GM21576 (cell line): Measurements from ENCODE around the gene SEMG2.

Source experiments
- ATAC-seq: cut with Tn5 transposase; IDR thresholded peaks from one replicate; pipeline ENCODE4 v1.9.1; 2021; ENCODE audit warnings: mild to moderate bottlenecking, moderate library complexity; ENCODE audit not compliant: unreplicated experiment

The SEMG2 gene

GRCh38 chr20:45229264-45230056 is 8.3 kb downstream of the SEMG2 start:
- no peak for ATAC-seq

GRCh38 chr20:45230631-45231030 is 9.5 kb downstream of the SEMG2 start:
- no peak for ATAC-seq

DNA sequence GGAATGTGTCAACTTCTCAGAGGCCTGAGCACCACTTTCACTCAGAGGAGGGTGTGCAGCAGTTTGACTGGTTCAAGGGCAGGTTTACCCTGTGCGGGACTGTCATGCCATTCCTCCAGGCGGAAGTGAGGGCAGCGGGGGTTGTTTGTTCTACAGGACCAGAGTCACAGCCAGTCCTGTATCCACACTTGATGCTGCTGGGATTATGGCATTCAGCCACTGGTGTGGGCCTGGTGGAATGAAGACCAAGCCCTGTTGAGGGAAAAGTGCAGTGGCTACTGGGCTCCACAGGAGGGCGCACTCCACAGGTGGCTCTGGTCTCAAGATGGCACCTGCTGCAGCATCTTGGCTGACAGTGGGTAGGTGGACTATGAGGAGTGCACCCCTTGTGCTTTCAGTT is 14.8 kb downstream of the SEMG2 start:
- ATAC-seq = no peak

- ATAC-seq = no peak
Measured at GRCh38 chr20:45238139-45238538, 17.0 kb downstream of the SEMG2 start.

DNA sequence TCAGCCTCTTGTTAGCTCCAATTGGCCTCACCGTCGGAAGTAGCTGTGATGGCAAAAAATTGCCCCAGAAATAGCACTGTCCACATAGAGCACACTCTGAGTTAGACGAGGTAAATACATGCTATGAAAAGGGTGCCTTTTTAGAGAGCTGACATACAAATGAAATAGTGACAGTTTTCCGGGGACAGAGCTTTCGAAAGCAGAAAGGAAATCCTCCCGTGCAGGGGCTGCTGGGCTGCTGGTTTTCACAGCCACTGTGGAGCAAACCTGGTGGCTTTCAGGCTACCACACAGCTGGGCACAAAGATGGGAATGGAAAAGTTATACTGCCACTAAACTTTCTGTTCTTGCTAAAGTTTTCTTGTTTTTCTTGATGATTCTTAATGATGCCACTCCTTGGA is 24.9 kb downstream of the SEMG2 start:
- ATAC-seq = no peak

DNA sequence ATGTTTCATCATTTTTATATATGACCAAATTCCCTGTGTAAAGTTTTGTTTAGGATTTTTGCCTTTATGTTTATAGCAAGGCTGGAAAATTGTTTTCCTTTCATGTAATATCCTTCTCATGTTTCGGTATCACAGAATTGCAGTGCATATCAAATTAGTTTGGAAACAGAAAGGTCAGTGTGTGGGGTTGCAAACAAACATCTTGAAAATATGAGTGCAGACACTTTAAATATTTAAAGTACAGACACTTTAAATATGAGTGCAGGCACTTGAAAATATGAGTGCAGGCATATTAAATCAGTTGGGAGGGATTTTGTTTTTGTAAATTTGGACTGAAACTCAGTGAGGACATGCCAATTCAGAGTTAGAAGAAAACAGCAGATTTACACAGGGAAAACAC is 26.7 kb downstream of the SEMG2 start:
- no peak for ATAC-seq

GRCh38 chr20:45248609-45249008 is 27.4 kb downstream of the SEMG2 start:
- no peak for ATAC-seq

- ATAC-seq = no peak
Measured at GRCh38 chr20:45251884-45252560, 30.8 kb downstream of the SEMG2 start.

DNA sequence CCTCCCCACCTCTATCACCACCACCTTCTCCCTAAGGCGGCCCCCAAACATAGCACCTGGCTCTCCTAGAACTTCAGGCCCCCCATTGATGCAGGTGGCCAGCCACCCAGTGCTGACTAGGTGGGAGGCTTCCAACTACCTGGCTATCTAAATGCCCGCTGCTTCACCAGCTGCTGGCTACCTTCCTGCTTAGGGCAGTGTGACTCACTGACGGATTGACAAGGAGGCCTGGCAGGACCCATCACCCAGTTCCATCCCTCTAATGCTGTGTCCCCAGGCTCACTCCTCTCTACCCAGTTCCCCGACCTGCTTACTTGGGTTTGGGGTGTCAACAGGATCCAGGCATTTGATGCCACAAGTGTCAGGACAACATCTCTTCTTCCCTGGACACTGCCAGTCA is 32.1 kb downstream of the SEMG2 start:
- ATAC-seq = no peak

DNA sequence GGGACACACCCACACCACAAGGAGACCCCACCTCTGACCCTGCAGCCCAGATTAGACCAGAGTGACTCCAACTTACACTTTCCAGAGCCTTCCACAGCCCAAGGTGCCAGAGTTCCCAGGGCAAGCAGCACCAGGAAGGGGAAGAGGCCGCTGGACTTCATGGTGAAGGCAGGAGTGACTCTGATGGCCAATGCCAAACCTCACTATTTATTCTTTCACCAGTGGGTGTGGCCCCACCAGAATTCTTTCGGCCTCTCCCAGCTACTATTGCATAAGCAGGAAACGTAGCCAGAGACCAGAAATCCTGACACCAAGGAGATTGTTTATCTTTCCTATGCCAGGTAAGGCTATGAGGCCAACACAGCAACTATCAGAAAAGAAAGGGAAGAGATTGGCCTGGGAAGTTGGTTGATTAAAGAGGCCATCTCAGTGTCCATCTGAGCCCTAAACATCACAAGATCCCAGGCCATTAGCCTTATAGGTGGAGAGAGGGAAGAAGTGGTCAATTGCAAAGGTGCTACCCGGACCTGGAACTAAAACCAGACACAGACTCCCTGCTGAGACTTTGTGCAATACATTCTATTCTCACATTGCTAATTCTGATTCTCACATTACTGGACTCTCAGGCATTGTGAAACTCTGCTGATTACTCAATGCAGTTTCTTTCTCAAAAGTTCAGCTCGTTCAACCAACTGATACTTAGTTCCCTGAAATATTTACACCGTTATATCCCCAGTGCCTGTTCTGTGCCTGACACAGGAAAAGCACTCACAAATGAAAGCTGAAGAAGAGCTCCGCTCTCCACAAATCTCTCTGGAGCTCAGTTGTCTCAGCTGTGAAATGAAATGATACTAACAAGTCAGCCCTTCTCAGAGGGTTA is 33.5 kb downstream of the SEMG2 start, which contains the start of gene SLPI:
Gene SLPI (minus strand): TSS at position 182 of the 880 bp plus-strand sequence. CDS start 21 bp downstream, at position 161.
- no peak for ATAC-seq

DNA sequence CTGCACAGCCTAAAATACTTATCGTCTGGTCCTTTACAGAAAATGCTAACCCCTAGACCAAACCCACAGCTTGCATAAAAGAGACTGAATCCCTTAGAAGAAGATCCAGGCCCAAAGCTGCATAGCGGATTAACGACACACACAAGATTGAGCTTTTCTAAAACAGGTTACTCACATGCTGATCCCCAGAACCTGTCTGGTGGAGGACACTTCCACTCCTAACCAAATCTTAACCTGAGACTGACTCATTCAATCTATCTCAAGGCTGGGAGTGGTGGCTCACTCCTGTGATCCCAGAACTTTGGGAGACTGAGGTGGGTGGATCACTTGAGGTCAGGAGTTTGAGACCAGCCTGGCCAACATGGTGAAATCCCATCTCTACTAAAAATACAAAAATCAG is 36.0 kb downstream of the SEMG2 start:
- ATAC-seq = no peak

- ATAC-seq = no peak
Measured at GRCh38 chr20:45257711-45258110, 36.5 kb downstream of the SEMG2 start.

GRCh38 chr20:45258259-45258658 is 37.1 kb downstream of the SEMG2 start:
- ATAC-seq = no peak

DNA sequence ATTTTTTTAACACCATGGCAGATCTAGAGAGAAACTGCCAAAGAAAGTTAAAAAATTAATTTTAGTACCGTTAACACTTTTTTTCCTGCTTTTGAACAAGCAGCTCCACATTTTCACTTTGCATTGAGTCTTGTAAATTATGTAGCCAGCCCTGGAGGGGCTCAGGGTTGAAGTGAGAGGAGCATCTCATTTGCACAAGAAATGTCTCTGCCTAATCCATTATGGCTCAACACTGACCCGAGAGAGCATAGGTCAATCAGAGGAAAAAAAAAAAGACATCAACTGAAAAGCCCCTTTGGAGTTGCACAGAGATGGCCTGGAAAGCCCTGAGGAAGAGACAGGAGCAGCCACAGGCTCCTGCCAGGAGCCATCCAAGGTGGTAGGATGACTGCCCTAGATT is 37.5 kb downstream of the SEMG2 start:
- no peak for ATAC-seq

DNA sequence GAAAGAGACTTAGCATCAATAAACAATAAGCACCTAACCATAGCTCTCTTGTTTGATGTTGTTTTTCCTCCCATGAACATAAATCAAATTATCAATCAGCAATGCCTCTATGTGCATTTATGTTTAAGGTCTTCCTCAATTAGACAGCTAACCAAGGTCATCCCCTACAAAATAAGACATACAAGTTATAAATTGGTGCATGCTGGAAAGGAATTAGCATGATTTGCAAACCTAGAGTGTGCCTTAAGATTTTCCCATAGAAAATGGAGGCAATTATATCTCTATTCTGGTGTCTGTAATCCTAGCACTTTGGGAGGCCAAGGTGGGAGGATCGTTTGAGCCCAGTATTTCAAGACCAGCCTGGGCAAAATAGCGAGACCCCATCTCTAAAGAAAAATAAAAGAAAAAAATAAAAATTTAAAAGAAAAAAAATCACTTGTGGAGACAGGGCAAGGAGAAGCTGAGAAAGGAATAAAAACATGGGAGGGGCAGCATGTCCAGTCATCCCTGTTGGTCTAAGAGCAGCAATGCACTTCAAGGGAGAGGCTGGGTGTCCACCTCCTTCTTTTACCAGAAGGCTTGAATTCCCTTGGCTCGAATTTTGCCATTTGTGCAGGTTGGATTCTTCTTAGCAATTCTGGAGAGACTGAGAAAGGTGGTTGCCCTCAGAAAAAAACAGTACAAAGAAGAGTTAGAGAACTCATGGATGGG is 42.5 kb downstream of the SEMG2 start:
- no peak for ATAC-seq

GRCh38 chr20:45266977-45267376 is 45.8 kb downstream of the SEMG2 start:
- no peak for ATAC-seq

DNA sequence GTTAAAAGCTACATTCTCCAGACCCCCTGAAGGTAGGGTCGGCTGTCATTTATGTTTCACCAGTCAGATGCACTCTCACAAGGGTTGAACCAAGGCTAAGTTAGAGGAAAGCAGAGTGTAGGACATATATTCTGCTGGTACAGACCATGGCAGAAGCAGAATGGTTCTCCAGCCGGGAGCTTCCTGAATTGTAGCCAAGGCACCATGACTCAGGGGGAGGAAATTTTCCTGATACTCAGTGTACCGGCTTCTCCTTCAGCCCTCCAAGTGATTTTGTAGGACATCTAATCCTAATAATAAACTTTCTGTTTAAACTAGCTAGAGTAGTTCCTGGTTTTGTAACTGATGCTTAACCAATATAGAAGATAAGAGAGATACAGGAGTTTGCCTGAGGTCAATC is 47.4 kb downstream of the SEMG2 start:
- no peak for ATAC-seq

GRCh38 chr20:45269056-45269455 is 47.9 kb downstream of the SEMG2 start:
- ATAC-seq = no peak

DNA sequence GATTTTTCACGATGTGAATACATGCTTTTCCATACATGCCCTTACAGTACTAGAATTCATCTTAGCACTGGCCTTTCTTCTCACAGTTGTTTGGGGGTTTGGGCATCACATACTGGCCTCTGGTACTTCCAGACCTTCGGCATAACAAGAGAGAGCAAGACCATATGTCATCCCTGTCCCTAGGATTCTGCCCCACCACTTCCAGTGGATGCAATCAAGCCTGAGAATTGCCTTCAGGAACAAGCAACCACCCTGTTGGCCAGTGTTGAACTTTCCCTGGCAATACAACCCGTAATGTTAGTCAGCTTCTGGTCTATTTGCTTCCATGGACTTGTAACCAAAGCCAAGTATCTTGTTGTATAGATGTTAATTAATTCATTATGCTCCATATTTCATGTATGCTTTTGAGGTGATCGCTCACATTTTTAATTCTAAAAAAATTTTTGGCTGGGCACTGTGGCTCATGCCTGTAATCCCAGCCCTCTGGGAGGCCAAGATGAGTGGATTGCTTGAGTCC is 48.6 kb downstream of the SEMG2 start:
- no peak for ATAC-seq
